Dendritic cell treated with granulocyte-macrophage colony-stimulating factor and Interleukin-4, amounts not matched to agents 40 ng/mL and 50 ng/mL, for 4 days (primary cell): ENCODE data around the gene PDX1.

Source experiments
- H3K27ac Mint-ChIP-seq: one replicate; pipeline ENCODE4 v1.8.0; 2022; ENCODE audit warnings: mild to moderate bottlenecking, mixed read lengths
- H3K27me3 Mint-ChIP-seq: one replicate; pipeline ENCODE4 v1.8.0; 2022; ENCODE audit warnings: mild to moderate bottlenecking, mixed read lengths
- H3K36me3 Mint-ChIP-seq: one replicate; pipeline ENCODE4 v1.8.0; 2022; ENCODE audit warnings: low read depth, mixed read lengths
- H3K4me1 Mint-ChIP-seq: one replicate; pipeline ENCODE4 v1.8.0; 2022; ENCODE audit warnings: low read depth, mixed read lengths
- H3K4me3 Mint-ChIP-seq: one replicate; pipeline ENCODE4 v1.8.0; 2022; ENCODE audit warnings: mild to moderate bottlenecking, moderate library complexity, mixed read lengths
- H3K9me3 Mint-ChIP-seq: one replicate; pipeline ENCODE4 v1.8.0; 2022; ENCODE audit warnings: mixed read lengths
- intact Hi-C: fragments of 100-400 bp; cut with micrococcal nuclease; formaldehyde crosslinking; loops from one replicate; pipeline ENCODE4 v1.15.0; 2022

PDX1 gene

GRCh38 chr13:27967203-27967735 lies 47.5 kb downstream of the PDX1 start:
- intact Hi-C loops: no loop called here

GRCh38 chr13:27967736-27968315 lies 48.0 kb downstream of the PDX1 start:
- H3K4me1 Mint-ChIP-seq: peaks cover 33% of the 10 kb centered on the region
- no peak overlapping the region for H3K4me3 Mint-ChIP-seq
- intact Hi-C loops: no loop called here
- H3K27me3 Mint-ChIP-seq: peaks cover 98% of the 10 kb centered on the region
- no peaks in the 10 kb centered on the region for H3K36me3 Mint-ChIP-seq
- H3K9me3 Mint-ChIP-seq: no peaks in the 10 kb centered on the region
- H3K27ac Mint-ChIP-seq: no peak overlapping the region

More at GRCh38 chr13:27967203-27967735, 47.5 kb downstream of the PDX1 start:
- H3K27me3 Mint-ChIP-seq: peaks cover 97% of the 10 kb centered on the region
- no peak overlapping the region for H3K4me3 Mint-ChIP-seq
- H3K9me3 Mint-ChIP-seq: no peaks in the 10 kb centered on the region
- H3K4me1 Mint-ChIP-seq: peaks cover 33% of the 10 kb centered on the region
- H3K36me3 Mint-ChIP-seq: no peaks in the 10 kb centered on the region
- H3K27ac Mint-ChIP-seq: no peak overlapping the region

- H3K36me3 Mint-ChIP-seq: no peaks in the 10 kb centered on the region
- H3K27me3 Mint-ChIP-seq: peaks cover 98% of the 10 kb centered on the region
- intact Hi-C loops: no loop called here
- peaks cover 33% of the 10 kb centered on the region for H3K4me1 Mint-ChIP-seq
- H3K9me3 Mint-ChIP-seq: no peaks in the 10 kb centered on the region
- peak overlapping the region; percentile 34 for H3K4me3 Mint-ChIP-seq
- H3K27ac Mint-ChIP-seq: no peak overlapping the region
Measured at GRCh38 chr13:27968316-27969081, 48.7 kb downstream of the PDX1 start.

- H3K27ac Mint-ChIP-seq: no peak within 1 kb of the TSS
- H3K9me3 Mint-ChIP-seq: no peaks in the 10 kb centered on the region
- peak within 1 kb of the TSS; percentile 34 for H3K4me3 Mint-ChIP-seq
- peaks cover 98% of the 10 kb centered on the region for H3K27me3 Mint-ChIP-seq
- H3K4me1 Mint-ChIP-seq: peaks cover 33% of the 10 kb centered on the region
- intact Hi-C loops: no loop called here
- no peaks in the 10 kb centered on the region for H3K36me3 Mint-ChIP-seq
Measured at GRCh38 chr13:27969082-27969865, 49.5 kb downstream of the PDX1 start, which contains the start of gene CDX2. TSS of gene CDX2 (minus strand) at chr13:27969315. CDS start at chr13:27969006, 309 bp downstream.

GRCh38 chr13:27969866-27970229 lies 50.0 kb downstream of the PDX1 start:
- no peak overlapping the region for H3K27ac Mint-ChIP-seq
- no peaks in the 10 kb centered on the region for H3K36me3 Mint-ChIP-seq
- no peak overlapping the region for H3K4me3 Mint-ChIP-seq
- peaks cover 33% of the 10 kb centered on the region for H3K4me1 Mint-ChIP-seq
- H3K9me3 Mint-ChIP-seq: no peaks in the 10 kb centered on the region
- H3K27me3 Mint-ChIP-seq: peaks cover 98% of the 10 kb centered on the region
- intact Hi-C loops: no loop called here

GRCh38 chr13:27970382-27971235 lies 50.8 kb downstream of the PDX1 start:
- Mint-ChIP-seq H3K27ac (no peak overlapping the region), H3K4me3 (no peak overlapping the region), H3K4me1 (peaks cover 38% of the 10 kb centered on the region), H3K27me3 (peaks cover 98% of the 10 kb centered on the region), H3K9me3 (no peaks in the 10 kb centered on the region), H3K36me3 (no peaks in the 10 kb centered on the region)
- intact Hi-C loops: no loop called here

- no peaks in the 10 kb centered on the region for H3K9me3 Mint-ChIP-seq
- no peak overlapping the region for H3K27ac Mint-ChIP-seq
- H3K36me3 Mint-ChIP-seq: no peaks in the 10 kb centered on the region
- peaks cover 40% of the 10 kb centered on the region for H3K4me1 Mint-ChIP-seq
- intact Hi-C loops: no loop called here
- H3K27me3 Mint-ChIP-seq: peaks cover 98% of the 10 kb centered on the region
- no peak overlapping the region for H3K4me3 Mint-ChIP-seq
Measured at GRCh38 chr13:27971236-27971645, 51.4 kb downstream of the PDX1 start.

GRCh38 chr13:27971776-27972477 lies 52.1 kb downstream of the PDX1 start:
- Mint-ChIP-seq H3K9me3 (no peaks in the 10 kb centered on the region), H3K4me1 (peaks cover 39% of the 10 kb centered on the region), H3K27ac (no peak overlapping the region), H3K4me3 (no peak overlapping the region), H3K36me3 (no peaks in the 10 kb centered on the region), H3K27me3 (peaks cover 97% of the 10 kb centered on the region)
- intact Hi-C loops: no loop called here

- Mint-ChIP-seq H3K4me1 (peaks cover 34% of the 10 kb centered on the region), H3K4me3 (no peak overlapping the region), H3K27me3 (peaks cover 97% of the 10 kb centered on the region), H3K27ac (no peak overlapping the region), H3K36me3 (no peaks in the 10 kb centered on the region), H3K9me3 (no peaks in the 10 kb centered on the region)
- intact Hi-C loops: no loop called here
Measured at GRCh38 chr13:27972478-27972820, 52.6 kb downstream of the PDX1 start.

- H3K36me3 Mint-ChIP-seq: no peaks in the 10 kb centered on the region
- H3K27ac Mint-ChIP-seq: no peak overlapping the region
- no peak overlapping the region for H3K4me3 Mint-ChIP-seq
- H3K4me1 Mint-ChIP-seq: peaks cover 27% of the 10 kb centered on the region
- peaks cover 97% of the 10 kb centered on the region for H3K27me3 Mint-ChIP-seq
- H3K9me3 Mint-ChIP-seq: no peaks in the 10 kb centered on the region
- intact Hi-C loops: no loop called here
Measured at GRCh38 chr13:27973291-27973690, 53.5 kb downstream of the PDX1 start.

- Mint-ChIP-seq H3K4me1 (peaks cover 25% of the 10 kb centered on the region), H3K36me3 (no peaks in the 10 kb centered on the region), H3K4me3 (no peak overlapping the region), H3K9me3 (no peaks in the 10 kb centered on the region), H3K27me3 (peaks cover 96% of the 10 kb centered on the region), H3K27ac (no peak overlapping the region)
- intact Hi-C loops: no loop called here
Measured at GRCh38 chr13:27973961-27974662, 54.3 kb downstream of the PDX1 start.
